COLO668 (cell line): Measurements from ENCODE around the gene KCNJ6.
A peak's percentile ranks its signal among the peaks of the same experiment; 100 is the strongest.
"Not testable (repeated sequence)": the region's sequence is repeated elsewhere in the genome, so short reads cannot be mapped to it uniquely, and the experiment has no call there.

Experiments
- DNase-seq: peaks from one replicate; lab custom pipeline; 2025; ENCODE audit not compliant: unreplicated experiment; lab: John Stamatoyannopoulos, UW

The KCNJ6 gene

DNA sequence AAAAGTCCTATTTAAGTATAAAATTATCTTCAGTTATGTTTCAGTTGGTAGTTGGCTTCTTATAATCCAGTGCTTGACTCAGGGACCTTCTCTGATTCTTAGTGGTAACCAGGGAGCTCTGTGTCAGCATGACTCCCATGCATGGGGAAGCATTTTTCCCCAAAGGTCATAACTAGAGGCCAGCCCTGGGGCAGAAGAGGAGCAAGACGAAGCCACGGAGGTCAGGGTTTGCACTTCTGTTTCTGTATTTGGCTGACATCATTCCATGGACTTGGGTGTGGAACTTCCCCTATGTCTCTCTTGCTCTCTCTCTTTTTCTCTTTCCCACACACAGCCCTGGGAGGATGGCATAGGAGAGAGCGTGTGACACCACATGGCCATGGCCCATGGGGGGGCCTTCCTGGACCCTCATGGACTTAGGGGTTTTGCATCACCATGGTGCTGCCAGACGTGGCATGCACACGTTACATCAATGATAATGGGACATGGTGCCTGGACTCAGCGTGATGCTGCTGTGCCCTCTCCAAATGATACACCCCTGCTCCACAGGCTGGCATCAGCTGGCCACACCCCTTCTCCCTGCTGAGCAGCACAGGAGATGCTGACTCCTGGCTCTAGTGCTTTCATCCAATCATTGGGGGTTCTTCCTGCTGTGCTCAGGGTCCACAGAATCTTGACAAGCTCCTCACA, 260.5 kb downstream of the KCNJ6 start:
- DNase-seq, result no peak

DNA sequence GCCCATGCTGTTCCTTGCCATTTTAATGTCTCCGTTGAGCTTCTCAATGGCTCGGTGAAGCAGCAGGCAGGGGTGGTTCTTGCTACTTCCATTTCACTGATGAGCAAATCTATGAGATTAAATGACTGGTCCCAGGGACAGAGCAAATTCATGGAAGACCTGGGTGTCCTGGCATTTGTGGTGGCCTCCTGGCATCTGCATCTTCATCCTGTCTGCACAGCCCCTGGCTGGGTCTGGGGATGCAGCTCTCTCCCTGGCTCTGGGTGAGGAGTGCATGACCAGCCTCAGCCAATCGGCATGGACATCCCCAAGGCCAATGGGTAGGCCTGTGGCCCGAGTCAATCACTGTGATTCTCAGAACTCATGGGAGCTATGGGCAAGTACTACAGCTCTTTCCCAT, 261.7 kb downstream of the KCNJ6 start:
- no peak for DNase-seq

DNA sequence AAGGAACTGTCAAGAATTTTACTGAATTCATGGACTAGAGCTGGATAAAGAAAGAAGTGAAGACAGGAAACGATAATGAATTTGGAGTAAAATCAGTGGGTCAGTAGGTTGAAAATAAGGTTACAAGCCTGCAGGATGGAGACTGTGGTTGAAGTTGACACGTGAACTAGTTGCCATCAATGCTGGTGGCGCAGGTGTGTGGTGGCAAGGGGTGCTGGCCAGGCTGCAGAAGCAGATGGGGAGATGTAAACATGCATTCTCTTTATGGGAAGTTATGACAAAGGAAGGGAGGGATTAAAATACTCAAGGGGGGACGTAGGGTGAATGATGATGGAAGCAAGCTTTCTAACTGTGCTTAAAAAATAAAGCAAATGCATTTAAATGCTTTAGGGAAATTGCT, 263.1 kb downstream of the KCNJ6 start:
- no peak for DNase-seq

DNA sequence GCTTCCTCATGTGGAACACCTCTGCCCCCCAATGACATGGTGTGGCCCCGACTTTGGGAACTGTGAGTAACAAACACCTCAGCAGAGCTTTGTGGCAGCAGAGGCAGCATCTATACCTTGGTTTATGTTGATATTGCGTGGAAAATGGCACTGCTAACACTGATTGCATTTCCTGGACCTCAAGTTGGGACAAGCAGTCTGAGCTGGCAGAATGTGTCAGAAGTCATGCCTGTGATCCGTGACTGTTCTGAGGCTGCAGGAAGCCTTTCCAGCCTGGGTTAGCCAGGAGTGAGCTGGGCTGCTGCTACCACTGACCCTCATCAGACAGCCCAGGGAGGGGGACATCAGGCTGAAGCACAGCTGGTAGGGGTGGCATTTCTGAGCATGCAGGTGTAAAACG, 268.5 kb downstream of the KCNJ6 start:
- DNase-seq, result no peak

DNA sequence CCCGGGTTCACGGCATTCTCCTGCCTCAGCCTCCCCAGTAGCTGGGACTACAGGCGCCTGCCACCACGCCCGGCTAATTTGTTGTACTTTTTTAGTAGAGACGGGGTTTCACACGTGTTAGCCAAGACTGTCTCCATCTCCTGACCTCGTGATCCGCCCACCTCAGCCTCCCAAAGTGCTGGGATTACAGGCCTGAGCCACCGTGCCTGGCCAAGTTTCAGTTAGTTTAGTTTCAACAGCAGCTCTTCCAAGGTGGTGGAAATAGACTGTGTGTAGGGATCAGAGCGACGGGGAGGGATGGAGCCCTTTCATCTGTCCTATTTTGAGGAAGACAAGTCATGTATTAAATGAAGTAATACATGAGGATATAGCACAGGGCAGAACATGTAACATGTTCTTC, 269.5 kb downstream of the KCNJ6 start:
- DNase-seq, result not testable (repeated sequence)

DNA sequence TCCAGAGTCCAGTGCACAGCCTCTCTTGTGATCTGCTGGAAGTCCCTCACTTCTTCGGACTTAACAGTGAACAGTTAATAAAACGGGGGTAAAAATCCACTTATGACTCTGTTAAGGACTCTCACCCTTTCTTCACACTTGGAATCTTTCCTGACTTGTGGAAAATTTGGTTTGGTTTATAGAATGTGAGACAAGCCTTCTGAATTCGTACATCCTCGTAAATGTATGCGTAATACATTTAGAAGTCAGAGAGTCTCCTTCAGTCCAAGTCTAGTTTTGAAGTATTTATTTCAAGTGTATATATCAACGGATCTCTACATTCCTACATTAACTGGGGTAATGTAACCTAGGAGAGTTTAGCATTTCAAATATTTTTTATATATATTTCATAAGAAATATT, 270.4 kb downstream of the KCNJ6 start:
- DNase-seq, result no peak

DNA sequence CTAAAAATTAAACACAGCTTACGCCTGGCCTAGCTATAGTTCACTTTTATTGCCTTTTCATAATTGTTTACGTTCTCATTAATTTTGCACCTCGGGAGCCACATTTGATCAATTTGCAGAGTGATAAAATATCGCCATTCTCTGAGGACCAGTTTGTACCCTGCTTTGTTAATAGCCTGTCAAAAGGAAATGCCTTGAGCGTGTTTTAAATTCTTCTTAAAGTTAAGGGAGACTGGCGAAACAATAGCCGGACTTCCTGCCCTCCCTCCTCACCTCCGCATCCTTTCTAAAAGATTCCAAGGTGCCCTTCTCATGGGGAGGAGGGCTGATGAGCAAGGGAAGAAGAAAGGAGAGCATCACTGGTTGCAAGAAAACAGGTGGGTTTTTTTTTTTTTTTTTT, 271.6 kb downstream of the KCNJ6 start:
- DNase-seq, result no peak

DNA sequence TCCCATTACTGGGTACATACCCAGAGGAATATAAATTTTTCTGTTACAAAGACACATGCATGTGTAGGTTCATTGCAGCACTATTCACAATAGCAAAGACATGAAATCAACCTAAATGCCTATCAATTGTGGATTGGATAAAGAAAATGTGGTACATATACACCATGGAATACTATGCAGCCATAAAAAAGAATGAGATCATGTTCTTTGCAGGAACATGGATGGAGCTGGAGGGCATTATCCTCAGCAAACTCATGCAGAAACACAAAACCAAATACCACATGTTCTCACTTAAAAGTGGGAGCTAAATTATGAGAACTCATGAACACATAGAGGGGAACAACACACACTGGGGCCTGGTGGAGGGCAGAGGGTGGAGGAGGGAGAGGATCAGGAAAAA, 272.4 kb downstream of the KCNJ6 start:
- not testable (repeated sequence) for DNase-seq

DNA sequence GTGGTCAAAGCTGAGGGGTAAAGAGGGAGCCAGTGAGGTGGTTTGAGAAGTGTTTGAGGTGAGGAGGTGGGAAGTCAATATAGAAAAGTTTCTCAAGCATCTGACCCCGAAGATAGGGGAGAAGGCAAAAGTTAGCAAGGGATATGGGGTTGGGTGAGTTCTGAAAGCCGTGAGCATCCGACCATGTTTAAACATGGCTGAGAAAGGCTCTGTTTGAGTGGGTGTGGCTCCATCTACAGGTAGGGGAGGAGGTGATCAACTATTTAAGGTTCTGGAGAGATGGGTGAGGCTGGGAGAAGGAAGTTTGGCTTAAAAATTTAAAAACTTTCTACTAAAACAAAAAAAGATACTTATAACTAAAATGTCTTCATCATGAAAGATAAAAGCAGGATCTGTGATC, 273.8 kb downstream of the KCNJ6 start:
- no peak for DNase-seq

DNA sequence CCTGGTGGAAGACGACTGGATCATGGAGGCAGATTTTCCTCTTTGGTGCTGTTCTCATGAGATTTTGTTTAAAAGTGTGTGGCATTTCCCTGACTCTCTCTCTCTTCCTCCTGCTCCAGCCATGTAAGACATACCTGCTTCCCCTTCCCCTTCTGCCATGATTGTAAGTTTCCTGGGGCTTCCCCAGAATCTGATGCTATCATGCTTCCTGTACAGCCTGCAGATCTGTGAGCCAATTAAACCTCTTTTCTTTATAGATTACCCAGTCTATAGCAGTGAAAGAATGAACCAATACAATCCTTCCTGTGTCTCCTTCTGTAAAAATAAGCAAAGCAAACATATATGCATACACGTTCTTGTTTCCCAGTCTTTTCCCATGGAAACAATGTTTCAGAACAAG, 276.5 kb downstream of the KCNJ6 start:
- no peak for DNase-seq

DNA sequence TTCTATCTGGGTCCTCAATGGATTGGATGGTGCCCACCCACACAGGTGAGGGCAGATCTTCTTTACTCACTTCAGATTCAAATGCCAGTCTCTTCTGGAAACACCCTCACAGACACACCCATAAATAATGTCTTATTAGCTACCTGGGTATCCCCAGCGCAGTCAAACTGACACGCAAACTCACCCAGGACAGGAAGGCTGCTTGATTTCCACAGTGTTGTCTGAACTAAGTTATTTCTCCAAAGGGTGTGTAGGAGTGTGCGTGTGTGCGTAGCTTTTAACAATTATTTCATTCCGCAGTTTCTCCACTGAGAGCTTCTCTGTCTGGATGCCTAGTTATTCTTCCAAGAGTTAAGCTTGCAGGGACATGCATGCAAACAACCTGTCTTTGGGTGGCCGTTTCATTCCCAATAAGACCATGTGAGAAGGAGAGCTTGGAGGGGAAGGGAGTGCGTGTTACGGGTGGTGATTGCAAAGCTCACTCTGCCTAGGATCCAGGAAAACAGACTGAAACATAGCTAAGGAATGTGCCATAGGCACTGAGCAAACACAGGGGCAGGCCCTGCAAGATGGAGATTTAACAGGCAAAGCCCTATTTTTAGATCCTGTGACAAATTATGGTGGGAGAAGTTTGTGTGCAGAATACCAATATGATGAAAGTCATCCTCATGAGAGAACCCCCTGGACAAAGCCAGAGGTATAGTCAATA, 280.0 kb downstream of the KCNJ6 start:
- DNase-seq, result no peak

DNA sequence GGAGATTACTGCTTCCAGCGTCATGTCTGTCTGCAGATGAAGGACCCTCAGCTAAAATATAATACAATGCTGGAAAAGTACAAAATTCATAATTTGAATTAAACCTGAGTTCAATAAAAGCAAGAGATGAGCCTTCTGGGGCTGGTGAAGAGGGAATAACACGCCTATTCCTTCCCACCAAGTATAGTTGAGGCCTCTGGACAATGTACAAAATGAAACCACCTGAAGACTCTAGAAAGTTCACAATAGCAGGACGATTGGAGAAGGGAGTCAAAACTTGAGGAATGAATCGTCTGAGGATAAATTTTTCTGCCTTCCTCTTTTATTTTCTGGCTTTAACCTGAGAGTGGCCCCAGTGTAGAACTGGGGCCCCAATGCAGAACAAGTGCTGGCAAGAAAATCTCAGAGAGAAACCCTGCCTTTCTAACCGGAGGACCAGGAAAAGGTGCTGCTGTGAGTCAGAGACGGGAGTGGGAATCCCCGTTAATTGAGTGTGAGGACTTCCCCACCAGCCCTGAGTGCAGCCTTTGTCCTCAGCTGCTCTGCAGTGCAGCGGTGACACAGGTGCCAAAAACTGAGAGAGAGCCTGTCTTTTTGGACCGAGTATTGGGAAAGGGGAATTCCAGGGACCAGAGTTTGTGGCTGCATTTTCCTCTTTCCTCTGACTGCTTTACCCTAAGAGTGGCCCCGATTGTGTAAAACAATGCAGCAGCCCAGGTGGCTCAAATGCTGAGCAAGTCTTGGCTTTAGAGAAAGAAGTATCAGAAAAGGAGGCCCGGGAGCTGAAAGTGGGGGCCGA, 284.7 kb downstream of the KCNJ6 start:
- DNase-seq, result peak; percentile 29

DNA sequence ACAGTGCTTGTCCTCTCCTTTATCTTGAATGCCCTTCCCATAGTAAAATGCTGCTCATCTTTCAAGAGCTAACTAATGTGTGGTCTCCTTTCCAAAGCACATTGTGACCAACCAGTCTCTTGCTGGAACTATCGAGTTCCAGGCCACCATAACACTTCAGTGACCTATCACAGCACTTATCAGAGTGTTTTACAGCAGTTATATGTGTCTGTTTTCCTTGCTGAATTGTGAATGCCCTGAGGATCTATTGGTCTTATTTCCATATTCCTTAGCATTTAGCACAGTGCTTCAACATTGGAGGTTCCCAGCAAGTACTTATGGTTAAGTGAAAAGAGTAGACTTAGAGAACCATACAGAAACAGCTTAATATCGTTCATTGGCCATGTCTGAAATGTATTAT, 285.4 kb downstream of the KCNJ6 start:
- DNase-seq, result no peak

DNA sequence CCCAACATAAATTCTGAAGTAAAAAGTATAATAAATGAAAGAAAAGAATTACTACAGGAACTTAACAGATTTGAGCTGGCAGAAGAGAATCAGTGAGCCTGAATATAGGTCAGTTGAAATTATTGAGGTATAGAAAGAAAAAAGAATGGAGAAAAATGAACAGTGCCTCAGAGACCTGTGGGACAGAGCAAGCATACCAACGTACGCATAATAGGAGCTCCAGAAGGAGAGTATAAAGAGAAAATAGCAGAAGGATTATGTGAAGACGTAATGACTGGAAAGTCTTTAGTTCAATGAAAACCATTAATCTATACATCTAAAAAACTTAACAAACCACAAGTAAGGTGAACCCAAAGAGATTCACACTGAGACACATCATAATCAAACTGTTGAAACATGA, 287.9 kb downstream of the KCNJ6 start:
- no peak for DNase-seq

DNA sequence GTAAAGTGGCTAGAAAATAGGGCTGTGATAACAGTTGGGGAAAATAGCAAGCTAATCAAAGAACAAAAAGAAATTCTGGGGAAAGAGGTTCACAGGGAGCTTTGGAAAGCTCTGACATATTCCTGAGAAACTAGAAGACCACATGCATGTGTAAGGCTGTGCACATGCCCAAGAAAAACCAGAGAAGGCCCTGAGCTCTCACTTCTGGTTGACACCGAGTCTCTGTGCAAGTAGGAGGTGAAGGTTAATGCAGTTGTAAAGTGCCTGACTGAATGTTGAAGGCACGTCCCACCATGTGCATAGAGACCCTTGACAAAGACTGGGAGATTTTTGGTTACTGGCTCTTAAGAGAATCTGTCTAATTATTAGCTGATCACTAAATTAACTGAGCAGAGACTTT, 288.7 kb downstream of the KCNJ6 start:
- DNase-seq, result no peak

DNA sequence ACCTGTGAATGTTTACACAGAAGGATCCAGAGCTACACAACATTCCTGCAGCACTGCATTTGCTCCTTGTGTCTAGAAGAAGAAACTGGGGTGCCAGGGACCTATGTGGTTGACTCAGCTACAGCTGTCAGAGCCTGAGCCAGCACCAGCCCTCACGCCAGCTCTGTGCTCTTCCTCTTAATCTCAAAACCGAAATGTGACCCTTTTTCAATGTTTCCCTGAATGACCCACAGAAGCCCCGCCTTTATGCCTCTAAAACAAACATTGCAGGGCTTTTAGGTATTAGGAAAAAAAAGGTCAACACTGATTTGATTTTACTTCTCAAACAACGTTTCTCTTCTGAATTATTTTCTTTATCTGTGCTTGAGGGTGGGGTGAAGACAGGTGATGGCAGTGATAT, 289.2 kb downstream of the KCNJ6 start:
- peak; percentile 18 for DNase-seq

DNA sequence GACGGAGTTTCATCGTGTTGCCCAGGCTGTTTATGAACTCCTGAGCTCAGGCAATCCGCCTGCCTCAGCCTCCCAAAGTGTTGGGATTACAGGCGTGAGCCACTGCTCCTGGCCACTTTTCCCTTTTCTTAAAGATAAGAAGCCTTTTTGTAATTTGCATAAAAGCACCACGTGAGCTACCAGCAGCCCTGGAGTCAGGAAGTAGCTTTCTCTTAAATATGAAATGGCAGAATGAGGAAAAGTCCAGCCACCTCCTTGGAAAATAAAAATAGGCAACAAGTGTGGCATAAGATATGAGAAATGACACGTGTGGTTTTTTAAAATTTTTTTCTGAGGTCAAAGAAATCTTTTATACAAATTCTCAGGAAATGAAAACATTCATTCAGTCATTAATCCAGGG, 289.9 kb downstream of the KCNJ6 start:
- DNase-seq, result no peak

DNA sequence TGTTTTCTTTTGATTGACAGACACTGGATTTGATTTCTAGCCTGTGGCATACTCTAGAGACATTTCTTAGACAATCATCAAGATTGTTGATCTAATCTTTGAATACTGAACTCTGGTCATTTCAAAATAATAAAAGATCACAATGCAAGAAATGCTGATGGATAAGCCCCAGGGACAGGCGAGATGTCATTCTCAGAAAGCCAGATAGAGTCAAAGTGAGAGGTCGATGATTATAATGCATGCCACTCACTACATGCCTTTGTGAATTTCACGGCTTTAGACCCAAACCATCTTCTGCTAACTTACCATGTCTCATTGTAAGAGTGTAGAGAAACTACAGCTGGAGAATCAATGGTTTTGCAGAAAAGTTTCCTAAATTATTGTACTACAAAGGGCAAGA, 292.6 kb downstream of the KCNJ6 start:
- no peak for DNase-seq

DNA sequence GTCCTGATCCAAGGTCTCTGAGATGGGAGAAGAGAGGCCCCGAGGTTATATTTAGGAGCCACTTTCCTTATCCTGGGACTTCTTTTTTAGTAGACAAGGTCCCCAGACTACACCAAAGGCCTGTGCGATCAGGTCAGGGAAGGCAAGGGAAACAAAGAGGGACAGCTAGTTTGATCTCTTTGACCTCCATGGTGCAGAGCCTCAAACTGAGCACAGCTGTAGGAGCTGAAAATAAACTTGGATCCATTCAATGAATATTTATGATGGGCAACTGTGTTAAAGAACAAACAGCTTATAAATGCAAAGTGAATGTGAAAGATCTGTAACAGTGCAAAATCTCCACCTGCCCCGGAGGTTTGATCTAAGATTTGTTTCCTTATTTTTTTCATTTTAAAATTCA, 293.1 kb downstream of the KCNJ6 start:
- no peak for DNase-seq

DNA sequence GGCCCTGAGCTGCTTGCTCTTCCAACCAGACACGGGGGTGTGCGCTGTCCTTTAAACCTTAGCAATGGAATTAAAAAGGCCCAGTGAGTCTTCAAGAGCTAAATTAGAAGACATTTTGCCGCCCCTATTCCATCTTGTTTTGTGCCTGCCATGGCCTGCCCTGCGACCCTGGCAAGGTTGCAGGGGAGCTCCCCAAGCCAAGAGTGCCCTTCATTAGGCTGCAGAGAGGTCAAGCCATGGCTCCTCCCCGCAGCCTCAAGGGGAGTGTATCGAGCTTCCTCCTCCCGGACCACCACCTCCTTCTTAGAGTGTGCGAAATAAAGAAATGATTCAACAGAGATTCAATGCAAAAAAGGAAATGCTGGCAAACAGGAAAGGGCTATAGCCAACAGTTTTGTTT, 293.5 kb downstream of the KCNJ6 start:
- DNase-seq, result no peak

DNA sequence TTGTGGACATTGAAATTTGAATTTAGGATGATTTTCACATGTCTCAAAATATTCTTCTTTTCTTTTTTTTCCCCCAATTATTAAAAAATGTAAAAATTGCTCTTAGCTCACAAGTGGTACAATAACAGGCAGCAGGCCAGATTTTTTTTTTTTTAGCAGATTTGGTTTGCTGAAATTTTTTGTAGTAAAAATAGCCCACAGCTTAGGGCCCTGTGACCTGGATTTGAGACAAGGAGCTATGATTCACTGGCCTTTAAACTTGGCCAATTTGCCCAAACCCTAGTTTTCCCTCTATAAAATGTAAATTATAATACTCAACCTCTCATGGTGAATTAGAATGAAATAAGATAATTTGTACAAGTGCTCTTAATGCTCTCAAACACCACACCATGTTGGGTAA, 295.9 kb downstream of the KCNJ6 start:
- no peak for DNase-seq

DNA sequence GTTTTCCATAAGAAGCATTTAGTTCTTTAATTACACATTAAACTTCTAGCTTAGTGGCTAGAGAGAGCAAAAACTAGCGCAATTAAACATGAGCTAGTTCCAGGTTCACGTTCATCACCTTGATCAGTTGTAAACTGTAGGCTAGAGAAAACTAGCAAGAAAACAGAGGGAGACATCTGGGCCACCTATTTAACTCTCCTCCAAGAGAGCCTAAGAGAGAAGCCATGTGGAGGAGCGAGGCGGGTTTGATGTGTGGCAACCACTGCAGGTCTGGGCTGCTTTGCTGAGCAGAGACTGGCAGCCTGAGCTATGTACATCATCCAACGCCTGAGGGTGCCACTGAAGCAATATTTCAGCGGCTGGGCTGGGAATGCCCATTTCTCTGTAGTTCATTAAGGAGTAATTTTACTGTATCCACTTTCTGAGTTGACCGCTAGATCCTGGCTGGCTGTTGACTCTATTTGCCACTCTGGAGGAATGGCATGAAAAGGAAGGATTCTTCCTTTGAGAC, 296.7 kb downstream of the KCNJ6 start:
- no peak for DNase-seq
